Measurements from ENCODE around the gene CAPN13.

Gene CAPN13

DNA sequence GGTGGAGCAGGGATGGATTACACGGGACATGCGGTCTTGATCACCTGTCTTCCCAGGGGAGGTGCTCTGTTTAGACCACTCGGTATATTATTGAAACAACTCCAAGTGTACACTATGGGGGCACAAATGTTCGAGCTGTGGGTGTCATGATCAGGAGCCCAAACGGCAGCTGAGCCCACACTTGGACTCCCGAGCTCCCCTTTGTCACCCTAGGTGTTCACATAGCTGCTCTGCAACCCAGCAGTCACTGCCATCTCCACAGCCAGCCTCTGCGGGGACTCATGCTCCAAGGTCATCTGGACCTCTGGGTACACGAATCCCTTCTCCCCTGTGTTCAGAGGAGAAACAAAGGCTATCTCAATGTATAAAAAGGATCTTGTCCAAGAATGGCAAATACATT is 46.0 kb downstream of the CAPN13 start:
- no peak for DNase-seq

- no peak for DNase-seq
Observed at GRCh38 chr2:30759481-30759880, 47.8 kb downstream of the CAPN13 start.

- DNase-seq = no peak
Observed at GRCh38 chr2:30758191-30758651, 49.0 kb downstream of the CAPN13 start.

DNA sequence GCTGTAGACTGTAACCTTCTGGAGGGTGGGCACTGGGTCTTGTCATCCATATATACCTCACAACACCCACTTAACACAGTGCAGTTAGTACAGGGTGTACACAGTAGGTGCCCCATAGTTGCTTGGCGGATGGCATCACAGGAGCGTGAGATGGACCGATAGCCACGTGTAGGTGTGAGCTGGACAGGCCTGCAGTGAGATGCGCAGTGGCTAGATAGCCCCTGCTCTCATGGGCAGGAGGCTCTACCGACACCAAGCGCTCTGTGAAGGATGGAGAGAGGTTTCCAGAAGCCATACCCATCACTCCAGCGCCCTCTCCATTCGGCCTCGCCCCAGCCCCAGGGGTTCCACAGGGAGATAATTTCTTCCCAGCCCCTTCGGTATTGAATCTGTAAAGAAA is 49.5 kb downstream of the CAPN13 start:
- DNase-seq = no peak

- no peak for DNase-seq
Observed at GRCh38 chr2:30756971-30757370, 50.3 kb downstream of the CAPN13 start.

DNA sequence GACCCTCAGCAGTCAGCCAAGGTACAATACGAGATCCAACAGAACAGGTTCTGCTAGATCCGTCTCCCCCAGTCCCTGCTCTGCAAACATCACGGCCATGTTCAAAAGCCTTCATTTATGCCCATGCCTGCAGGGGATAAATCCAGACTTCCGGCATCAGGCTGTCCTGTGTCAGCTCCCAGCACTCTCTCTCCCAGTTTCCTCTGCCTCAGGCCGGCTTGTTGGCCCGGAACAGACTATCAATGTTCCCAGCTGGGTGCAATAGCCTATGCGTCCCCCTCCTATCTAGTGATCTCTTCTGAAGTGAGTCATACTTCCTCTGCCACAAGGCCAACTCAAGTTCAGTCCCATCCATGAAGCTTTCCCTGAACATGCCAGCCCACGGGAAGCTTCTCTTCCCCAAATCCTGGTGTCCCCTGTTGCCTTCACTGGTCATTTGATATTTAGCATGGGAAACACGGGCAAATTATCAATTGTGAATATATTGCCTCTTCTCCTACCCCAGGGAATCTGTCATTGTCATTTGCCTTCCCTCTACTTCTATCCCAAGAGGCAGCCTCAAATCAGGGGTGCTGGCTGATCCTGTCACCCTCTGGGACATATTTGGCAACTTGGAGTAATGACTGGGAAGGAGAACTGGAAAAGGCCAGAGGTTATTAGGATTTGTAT is 51.1 kb downstream of the CAPN13 start:
- DNase-seq = no peak

- no peak for DNase-seq
Observed at GRCh38 chr2:30753630-30754029, 53.6 kb downstream of the CAPN13 start.

DNA sequence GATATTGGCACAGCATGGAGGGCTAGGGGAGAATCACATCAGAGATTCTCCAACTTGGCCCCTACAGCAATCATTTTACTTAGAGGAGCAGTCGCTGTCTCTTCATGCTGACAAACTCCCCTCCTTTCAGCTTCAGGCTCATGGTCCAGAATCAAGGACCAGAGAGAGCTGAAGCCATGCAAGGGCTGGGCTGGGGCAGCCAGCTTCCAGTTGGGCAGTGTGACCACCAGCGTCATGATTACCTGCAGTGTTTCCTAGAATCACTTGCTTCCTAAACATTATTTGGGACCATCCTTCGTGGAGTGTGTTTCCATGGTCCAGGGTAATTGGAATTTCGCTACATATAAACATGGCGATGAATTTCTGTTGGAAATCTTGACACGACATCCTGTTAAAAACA is 54.4 kb downstream of the CAPN13 start:
- no peak for DNase-seq

DNA sequence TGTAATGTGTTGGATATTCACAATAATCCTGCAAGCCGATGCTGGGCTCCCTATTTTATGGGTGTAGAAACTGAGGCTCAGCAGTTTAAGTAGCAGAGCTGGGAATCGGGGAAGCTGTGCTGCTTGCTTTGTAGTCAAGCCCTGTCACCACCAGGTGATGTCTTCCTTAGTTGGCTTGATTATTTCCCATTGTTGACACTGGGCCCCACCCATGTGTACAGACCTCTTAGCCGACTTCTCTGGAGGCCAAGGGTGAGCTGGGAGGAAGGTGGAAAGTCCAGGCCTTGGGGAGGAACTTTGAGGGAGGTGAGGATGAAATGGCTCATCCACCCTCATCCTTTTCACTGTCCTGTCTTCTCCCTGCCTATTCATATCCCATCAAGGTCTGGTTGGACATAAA is 60.0 kb downstream of the CAPN13 start:
- DNase-seq = no peak

DNA sequence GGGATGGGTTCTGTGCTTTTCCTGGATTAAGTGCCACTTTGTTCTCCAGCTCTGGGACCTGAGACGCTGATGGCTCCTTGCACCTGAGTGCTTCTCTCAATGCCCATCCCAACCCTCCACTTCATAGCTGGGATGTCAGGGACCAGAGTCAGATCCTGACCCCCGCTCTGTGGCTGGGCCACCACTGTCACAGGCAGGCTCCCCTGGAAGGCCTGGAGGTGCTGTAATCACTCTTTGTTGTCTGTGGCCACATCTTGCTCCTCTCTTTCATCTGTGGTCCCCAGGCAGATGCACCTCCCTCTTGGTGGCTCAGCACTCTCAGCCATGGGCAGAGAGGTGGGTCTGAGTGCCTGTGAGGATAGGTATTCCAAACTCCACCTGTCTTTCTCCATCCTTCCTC is 62.4 kb downstream of the CAPN13 start:
- DNase-seq = no peak

DNA sequence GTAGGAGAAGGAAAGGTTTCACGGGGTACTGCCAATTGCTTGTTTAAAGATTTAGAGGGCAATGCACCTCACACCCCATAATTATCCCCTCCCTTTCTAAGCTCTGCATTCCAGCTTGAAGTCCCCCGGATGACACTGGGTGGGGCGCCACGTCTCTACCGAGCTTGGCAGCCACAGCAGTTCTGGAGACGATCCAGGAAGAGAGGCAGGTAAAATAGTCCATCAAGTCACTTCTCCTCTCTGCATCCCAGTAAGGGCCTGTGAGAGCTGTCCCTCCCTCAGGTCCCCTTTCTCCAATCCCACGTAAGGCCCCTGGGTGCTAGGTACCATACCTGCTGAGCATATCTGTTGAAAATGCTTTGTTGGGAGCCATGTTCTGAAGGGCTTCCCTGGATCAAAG is 65.7 kb downstream of the CAPN13 start:
- peak; percentile 19 for DNase-seq

- no peak for DNase-seq
Observed at GRCh38 chr2:30738141-30738911, 68.9 kb downstream of the CAPN13 start.

GRCh38 chr2:30737326-30737610 is 70.0 kb downstream of the CAPN13 start:
- DNase-seq = no peak

DNA sequence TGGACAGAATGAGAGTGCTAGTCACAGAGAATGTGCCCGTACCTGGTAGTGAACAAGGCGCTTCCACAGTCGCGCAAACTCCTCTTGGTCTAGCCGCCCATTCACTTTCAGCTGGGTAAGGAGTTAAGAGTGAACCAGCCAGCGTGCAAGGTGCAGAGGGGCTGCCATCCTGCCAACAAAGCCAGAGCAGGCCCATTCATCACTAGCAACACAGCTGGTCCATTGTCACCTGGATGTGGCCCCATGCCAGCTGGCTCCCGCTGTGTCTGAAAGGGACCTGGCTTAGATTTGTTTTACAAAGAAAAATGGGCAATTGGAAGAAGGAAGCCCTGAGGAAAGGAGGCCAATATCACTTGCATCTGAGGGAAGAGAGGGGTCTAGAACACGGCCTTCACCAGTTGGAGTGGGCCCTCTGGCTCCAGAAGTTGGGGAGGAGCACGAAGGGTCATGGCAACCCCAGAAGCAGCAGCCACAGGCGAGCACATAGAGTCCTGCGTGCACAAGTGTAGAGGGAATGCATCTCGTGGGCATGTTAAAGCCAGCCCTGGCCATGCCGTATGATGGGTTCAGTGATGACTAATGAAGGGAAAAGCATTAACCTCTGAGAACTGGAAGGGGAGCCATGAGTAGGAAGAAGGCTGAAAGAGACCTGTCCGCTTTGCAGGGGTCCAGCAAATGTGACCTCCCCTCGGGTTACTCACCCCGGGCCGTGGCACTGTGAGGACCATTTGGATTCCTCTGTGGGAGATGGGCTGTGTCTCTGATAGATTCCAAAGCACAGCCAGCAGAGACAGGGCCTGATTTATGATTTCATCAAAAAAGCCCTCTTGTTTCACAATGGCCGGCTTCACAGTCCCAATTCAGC is 70.6 kb downstream of the CAPN13 start:
- DNase-seq = peak; percentile 91

DNA sequence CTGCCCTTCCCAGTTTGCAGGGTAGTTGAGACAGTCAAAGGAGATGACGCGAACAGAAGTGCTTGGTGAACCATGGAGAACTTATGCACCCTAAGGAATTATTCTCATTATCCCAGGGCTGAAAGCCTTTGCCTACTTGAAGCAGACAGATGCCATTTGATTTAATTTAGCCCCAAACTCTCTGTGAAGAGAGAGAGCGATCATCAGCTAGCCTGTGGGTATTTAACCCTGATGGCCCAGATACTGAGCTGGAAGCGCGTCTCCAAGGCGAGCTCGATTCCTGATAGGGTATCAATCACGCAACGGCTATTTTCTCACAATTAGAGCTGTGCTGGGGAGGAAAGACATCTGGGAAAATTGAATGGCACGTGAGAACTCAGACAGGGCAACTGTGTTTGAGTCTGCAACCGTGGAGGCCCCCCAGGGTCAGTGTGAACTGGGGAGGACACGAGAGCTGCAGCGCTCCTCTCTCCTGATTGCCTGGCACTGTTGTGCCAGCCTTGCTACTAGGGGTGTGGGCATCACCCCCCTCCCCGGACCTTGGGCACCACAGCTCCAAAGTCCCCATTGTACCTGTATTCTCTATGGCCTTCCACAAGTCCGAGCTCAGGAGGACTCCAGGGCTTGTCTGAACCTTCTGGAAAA is 73.2 kb downstream of the CAPN13 start:
- DNase-seq = no peak

DNA sequence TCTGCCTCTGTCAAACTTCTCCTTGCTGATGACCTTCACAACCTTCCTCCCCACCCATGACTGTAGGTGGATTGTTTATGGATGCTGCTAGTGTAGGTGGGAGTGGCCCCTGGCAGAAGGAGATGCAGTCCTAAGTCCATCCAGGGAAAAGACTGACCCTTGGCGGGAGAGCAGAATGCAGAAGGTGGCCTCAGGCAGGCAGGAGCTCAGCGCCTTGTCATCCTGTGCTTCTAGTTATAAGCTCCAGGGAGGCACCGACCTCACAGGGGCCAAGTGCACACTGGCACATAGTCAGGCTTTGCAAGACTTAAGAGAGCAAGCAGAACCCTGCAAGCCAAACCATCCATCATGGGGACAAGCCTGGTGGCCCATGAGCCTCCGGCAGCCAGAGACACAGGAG is 74.4 kb downstream of the CAPN13 start:
- no peak for DNase-seq

DNA sequence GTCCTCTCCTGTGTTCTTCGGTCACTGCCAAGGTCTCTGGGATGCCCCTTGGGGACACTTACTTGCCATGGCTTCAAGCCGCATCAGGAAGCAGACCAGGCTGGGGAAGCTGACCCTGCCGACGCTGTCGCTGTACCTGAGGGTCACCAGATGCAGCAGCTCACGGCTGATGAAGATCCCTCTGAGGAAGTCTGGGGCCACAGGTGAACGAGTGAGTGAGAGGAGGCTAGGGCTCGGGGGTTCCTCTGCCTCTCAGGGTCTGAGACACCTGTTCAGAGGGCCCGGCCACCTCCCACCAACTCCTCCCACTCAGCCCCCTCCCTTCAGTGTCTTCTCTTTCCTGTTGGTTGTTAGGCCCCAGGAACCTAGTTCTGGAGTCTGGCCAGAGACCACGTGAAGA is 74.9 kb downstream of the CAPN13 start:
- no peak for DNase-seq

GRCh38 chr2:30731706-30732105 is 75.5 kb downstream of the CAPN13 start:
- no peak for DNase-seq

DNA sequence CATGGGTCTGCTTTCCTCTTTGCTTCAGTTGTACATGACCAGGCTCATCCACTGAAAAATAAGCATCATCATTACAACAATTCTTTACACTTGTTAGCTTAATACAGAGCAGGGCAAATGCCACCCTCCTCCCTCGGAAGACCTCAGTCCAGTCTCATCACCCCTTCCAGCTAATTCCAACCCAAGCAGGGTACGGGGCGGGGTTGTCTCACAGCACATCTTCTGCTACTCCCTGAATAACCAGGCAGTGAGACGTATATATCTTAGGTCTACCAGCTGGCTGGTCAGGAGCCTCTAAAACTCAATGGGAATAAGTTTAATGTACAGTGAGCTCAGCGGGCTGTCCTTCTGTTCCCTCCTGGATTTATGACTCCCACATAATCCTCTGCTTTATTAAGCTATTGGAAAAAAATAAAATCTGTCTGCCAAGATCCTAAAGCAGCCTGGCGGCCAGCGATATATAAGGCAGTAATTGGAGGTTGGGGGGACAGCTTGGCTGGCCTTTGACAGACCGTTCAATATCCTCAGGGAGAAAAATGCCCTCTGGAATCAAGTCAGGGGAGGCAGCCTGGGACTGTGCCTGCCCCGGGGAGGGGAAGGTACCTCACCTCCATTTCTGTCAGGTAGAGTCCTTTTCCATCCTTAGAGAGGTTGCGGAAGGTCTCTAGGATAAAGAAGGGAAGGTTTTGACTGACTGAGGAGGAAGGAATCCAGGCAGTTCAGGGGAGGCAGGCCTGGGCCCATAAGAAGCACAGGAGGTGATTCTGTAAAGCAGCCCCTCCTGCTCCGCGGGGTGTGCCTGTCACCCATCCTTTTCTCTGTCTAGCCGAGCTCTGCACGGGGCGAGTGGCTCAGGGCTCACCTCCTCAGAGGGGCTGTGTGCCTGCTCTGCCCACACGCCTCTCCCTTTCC is 76.3 kb downstream of the CAPN13 start:
- no peak for DNase-seq

DNA sequence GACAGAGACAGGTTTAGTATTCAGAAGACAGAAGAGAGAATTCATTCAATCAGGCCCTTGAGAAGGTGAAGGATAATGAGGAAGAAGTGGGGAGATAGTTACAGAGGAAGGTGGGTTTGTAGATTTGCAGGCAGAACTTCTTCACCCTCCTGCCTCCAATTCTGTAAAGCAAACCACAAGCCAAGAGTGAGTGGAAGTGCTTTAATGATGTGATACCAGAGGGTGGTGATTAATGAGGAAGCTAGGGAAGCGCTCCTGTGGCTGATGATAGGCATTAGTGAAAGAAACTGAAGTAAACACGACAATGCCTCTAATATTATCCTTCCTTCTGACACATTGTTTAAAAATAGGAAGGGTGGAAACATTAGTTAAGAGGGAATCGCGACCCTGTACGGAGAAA is 78.2 kb downstream of the CAPN13 start:
- no peak for DNase-seq

DNA sequence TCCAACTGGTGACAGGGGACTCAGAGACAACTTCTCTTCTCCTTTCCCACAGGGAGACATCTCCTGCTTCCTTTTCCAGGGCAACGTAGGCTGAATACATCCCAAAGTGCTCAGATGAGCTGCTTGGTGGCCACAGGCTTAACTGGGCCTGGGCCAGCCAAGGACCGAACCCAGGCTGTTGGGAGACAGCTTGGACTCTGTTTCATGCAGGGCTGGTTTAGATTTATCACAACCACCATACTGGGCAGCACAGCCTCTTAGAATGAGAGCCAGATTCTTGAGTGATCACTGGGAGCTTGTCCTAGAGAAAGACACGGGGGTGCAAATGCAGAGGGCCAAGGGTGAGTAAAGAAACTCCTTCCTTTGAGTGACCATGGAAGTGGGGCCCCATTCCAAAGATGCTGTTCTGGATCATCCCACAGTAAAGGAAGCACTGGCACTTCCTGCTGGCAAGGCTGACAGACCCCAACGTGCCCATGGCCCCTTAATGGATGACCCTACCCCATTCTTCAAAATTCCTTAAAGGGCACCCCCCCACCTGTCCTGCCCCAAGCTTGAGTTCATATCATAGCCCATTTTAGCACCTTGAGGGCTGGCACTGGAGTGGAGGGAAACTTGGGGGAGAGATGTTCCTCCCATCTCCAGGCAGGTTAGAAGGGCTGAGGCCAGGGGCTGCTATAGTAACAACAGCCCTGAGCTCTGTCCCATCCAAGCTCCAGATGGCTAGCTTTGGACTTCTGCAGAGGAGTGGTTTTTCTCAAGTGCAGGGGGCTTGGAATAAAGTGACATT is 84.1 kb downstream of the CAPN13 start:
- no peak for DNase-seq

Measured in COR-L47 (cell line).